GM12891 (cell line): ENCODE data around the gene CCDC194.

Source experiments
- PAX5 ChIP-seq: IDR thresholded peaks from 2 replicates; pipeline ENCODE4 v1.6.1; 2011; ENCODE audit warnings: low read length, moderate library complexity, mild to moderate bottlenecking; ENCODE audit not compliant: insufficient read depth, severe bottlenecking
- POLR2A ChIP-seq: IDR thresholded peaks from 2 replicates; pipeline ENCODE4 v1.6.1; 2011; ENCODE audit warnings: low read depth, low read length, control low read depth
- POLR2AphosphoS5 ChIP-seq: IDR thresholded peaks from 2 replicates; pipeline ENCODE4 v1.6.1; 2011; ENCODE audit warnings: low read depth, low read length, control low read depth

- TF ChIP-seq POLR2AphosphoS5 (no peak), PAX5 (no peak), POLR2A (no peak)
Measured at GRCh38 chr19:17341845-17342244, 52.2 kb downstream of the CCDC194 start.
